OCI-LY1 (cell line): ENCODE data around the gene MYO18A.
A peak's percentile ranks its signal among the peaks of the same experiment; 100 is the strongest.

Experiments used
- H2AFZ ChIP-seq: fragments of 200-600 bp; sonication (generic), shearing (Covaris generic); 2 replicates; pipeline ENCODE4 v1.6.0; 2014; ENCODE audit warnings: antibody characterized with exemption, mild to moderate bottlenecking, low read length
- H3F3A ChIP-seq: fragments of 200-600 bp; sonication (generic), shearing (Covaris generic); 2 replicates; pipeline ENCODE4 v1.6.0; 2014; ENCODE audit warnings: mild to moderate bottlenecking, antibody characterized with exemption, low read length, moderate library complexity; ENCODE audit not compliant: insufficient read depth
- H3K27ac ChIP-seq: fragments of 200-600 bp; sonication (generic); 2 replicates; pipeline ENCODE4 v1.5.1; 2014; ENCODE audit warnings: low read length, mixed run types, mild to moderate bottlenecking, low read depth; ENCODE audit not compliant: poor library complexity, severe bottlenecking
- H3K27me3 ChIP-seq: fragments of 200-600 bp; sonication (generic); 2 replicates; pipeline ENCODE4 v1.6.0; 2014; ENCODE audit warnings: antibody characterized with exemption, mild to moderate bottlenecking, low read length, moderate library complexity; ENCODE audit not compliant: insufficient read depth
- H3K36me3 ChIP-seq: fragments of 200-600 bp; sonication (generic); 2 replicates; pipeline ENCODE4 v1.6.1; 2014; ENCODE audit warnings: mild to moderate bottlenecking, antibody characterized with exemption, low read length, moderate library complexity, mixed read lengths; ENCODE audit not compliant: insufficient read depth
- H3K4me1 ChIP-seq: fragments of 200-600 bp; sonication (generic); 2 replicates; pipeline ENCODE4 v1.5.1; 2014; ENCODE audit warnings: mild to moderate bottlenecking, low read length, moderate library complexity; ENCODE audit not compliant: insufficient read depth, severe bottlenecking
- H3K4me2 ChIP-seq: fragments of 200-600 bp; sonication (generic), shearing (Covaris generic); 2 replicates; pipeline ENCODE4 v1.6.1; 2014; ENCODE audit warnings: low read length
- H3K4me3 ChIP-seq: fragments of 200-600 bp; sonication (generic); 2 replicates; pipeline ENCODE4 v1.5.1; 2014; ENCODE audit warnings: low read length, low read depth, mild to moderate bottlenecking, mixed read lengths; ENCODE audit not compliant: poor library complexity, severe bottlenecking
- H3K79me2 ChIP-seq: fragments of 200-600 bp; shearing (Covaris generic); 2 replicates; pipeline ENCODE4 v1.6.1; 2016; ENCODE audit warnings: mixed run types, low read length, mixed read lengths; ENCODE audit not compliant: insufficient read depth
- H3K9ac ChIP-seq: fragments of 200-600 bp; sonication (generic), shearing (Covaris generic); 2 replicates; pipeline ENCODE4 v1.6.1; 2014; ENCODE audit warnings: mild to moderate bottlenecking, low read length, mixed read lengths
- H3K9me2 ChIP-seq: fragments of 200-600 bp; sonication (generic), shearing (Covaris generic); 2 replicates; pipeline ENCODE4 v1.6.1; 2014; ENCODE audit warnings: low read depth, mild to moderate bottlenecking, low read length, mixed read lengths
- H3K9me3 ChIP-seq: fragments of 200-600 bp; shearing (Covaris generic); 2 replicates; pipeline ENCODE4 v1.6.1; 2014; ENCODE audit warnings: low read length, mixed read lengths
- H4K20me1 ChIP-seq: fragments of 200-600 bp; sonication (generic), shearing (Covaris generic); 2 replicates; pipeline ENCODE4 v1.6.0; 2016; ENCODE audit warnings: mild to moderate bottlenecking, low read length; ENCODE audit not compliant: insufficient read depth
- EZH2 ChIP-seq: fragments of 200-600 bp; sonication (generic), shearing (Covaris generic); IDR thresholded peaks from 2 replicates; pipeline ENCODE4 v1.8.0; 2017; ENCODE audit warnings: borderline replicate concordance, mixed run types, mild to moderate bottlenecking, antibody characterized with exemption, low read length, moderate library complexity, mixed read lengths
- TF ChIP-seq, protein P1 (sequence below): fragments of 200-600 bp; sonication (generic), shearing (Covaris generic); IDR thresholded peaks from 2 replicates; pipeline ENCODE4 v1.5.1; 2017; ENCODE audit warnings: mild to moderate bottlenecking, antibody characterized with exemption, low read length, moderate library complexity, mixed read lengths

Gene MYO18A

DNA sequence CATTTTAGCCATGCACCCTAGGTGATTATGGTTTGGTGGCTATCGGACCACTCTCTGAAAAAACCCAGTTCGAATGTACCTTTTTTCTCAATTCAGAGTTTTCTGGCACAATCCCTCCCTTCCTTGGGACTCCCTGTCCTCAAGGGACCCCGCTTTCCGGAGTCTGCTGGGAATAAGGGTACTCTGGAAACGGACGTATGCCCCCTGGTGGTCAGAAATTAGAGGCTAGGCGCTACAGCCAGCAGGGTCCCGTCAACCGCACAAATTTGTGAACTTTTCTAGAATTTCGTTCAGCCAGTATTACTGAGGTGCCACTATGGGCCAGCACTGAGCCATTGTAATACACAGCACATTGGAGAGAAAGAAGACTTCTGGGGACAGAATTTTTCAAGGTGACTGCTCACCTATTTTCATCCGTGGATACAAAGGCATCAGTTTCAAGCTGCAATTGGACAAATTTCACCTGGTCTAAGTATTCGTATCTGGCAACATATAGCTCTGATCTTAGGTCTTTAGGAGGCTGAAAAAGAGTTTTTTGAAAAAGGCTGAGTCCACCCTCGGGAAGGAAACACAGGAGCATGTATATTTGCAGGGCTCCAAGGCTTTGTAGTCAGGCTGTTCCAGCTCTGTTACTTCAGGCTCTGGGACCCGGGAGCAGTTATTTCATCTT, 39.3 kb upstream of the MYO18A start:
- H3K9ac ChIP-seq = no peak overlapping the region
- no peaks in the 10 kb centered on the region for H3K36me3 ChIP-seq
- no peaks in the 10 kb centered on the region for H3F3A ChIP-seq
- H3K27ac ChIP-seq = no peak overlapping the region
- no peaks in the 10 kb centered on the region for H3K9me3 ChIP-seq
- H3K27me3 ChIP-seq = no peaks in the 10 kb centered on the region
- TF ChIP-seq, protein P1, sequence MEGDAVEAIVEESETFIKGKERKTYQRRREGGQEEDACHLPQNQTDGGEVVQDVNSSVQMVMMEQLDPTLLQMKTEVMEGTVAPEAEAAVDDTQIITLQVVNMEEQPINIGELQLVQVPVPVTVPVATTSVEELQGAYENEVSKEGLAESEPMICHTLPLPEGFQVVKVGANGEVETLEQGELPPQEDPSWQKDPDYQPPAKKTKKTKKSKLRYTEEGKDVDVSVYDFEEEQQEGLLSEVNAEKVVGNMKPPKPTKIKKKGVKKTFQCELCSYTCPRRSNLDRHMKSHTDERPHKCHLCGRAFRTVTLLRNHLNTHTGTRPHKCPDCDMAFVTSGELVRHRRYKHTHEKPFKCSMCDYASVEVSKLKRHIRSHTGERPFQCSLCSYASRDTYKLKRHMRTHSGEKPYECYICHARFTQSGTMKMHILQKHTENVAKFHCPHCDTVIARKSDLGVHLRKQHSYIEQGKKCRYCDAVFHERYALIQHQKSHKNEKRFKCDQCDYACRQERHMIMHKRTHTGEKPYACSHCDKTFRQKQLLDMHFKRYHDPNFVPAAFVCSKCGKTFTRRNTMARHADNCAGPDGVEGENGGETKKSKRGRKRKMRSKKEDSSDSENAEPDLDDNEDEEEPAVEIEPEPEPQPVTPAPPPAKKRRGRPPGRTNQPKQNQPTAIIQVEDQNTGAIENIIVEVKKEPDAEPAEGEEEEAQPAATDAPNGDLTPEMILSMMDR = peak; percentile 99
- no peak for TF ChIP-seq EZH2
- no peak overlapping the region for H3K4me3 ChIP-seq
- no peaks in the 10 kb centered on the region for H3K79me2 ChIP-seq
- peak overlapping the region; percentile 54; the same call in 1 of the 2 replicates for H2AFZ ChIP-seq
- H3K4me1 ChIP-seq = peaks cover 9% of the 10 kb centered on the region
- H4K20me1 ChIP-seq = no peaks in the 10 kb centered on the region
- peak overlapping the region; percentile 31; the same call in 1 of the 2 replicates for H3K4me2 ChIP-seq
- no peaks in the 10 kb centered on the region for H3K9me2 ChIP-seq

DNA sequence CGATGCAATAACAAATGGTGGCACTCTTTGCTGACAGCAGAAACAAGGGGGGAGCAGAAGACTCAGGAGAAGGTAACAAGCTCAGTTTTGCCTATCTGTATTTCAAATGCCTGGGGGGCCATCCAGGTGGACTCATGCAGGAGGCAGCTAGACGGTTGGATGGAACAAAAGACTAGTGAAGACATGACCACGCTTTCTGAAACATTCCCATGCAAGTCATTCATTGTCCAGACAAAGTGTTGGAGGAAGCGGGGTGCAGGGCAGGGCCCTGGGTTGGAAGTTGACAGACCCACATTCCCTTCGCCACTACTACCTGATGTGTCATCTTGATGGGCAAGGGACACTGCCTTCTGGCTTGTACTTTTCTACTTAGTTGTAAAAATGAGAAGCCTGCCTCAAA, 36.7 kb upstream of the MYO18A start:
- Histone ChIP-seq H3K9me3 (no peaks in the 10 kb centered on the region), H3K27me3 (no peaks in the 10 kb centered on the region), H3K4me1 (peaks cover 9% of the 10 kb centered on the region), H3K79me2 (no peaks in the 10 kb centered on the region), H3K4me2 (no peak overlapping the region), H2AFZ (no peak overlapping the region), H3F3A (no peaks in the 10 kb centered on the region), H3K36me3 (no peaks in the 10 kb centered on the region), H4K20me1 (no peaks in the 10 kb centered on the region), H3K9ac (no peak overlapping the region), H3K27ac (no peak overlapping the region), H3K4me3 (no peak overlapping the region), H3K9me2 (no peaks in the 10 kb centered on the region)
- TF ChIP-seq, protein P1 = no peak
- no peak for TF ChIP-seq EZH2

DNA sequence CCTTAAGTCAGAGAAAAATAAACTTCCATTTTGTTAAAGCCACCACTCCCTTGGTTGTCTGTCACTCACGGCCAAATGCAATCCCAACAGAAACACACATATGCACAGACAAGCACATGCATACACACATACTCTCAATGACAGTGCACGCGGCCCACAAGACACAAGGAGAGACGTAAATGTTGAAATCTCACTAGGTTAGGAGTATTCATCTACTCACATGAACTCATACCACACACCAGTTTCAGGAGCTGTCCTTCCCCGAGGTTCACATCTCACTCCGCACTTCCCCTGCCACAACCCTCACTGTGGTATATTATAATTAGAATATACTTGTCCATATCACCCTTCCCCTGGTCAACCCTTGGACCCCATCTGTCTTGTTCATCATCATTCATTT, 36.0 kb upstream of the MYO18A start:
- H3K4me1 ChIP-seq = peaks cover 9% of the 10 kb centered on the region
- no peak overlapping the region for H3K4me2 ChIP-seq
- no peaks in the 10 kb centered on the region for H3K36me3 ChIP-seq
- no peaks in the 10 kb centered on the region for H3K9me3 ChIP-seq
- no peak overlapping the region for H3K27ac ChIP-seq
- H3F3A ChIP-seq = no peaks in the 10 kb centered on the region
- H2AFZ ChIP-seq = no peak overlapping the region
- no peak overlapping the region for H3K9ac ChIP-seq
- no peaks in the 10 kb centered on the region for H3K79me2 ChIP-seq
- H4K20me1 ChIP-seq = no peaks in the 10 kb centered on the region
- H3K4me3 ChIP-seq = no peak overlapping the region
- no peaks in the 10 kb centered on the region for H3K27me3 ChIP-seq
- no peak for TF ChIP-seq EZH2
- TF ChIP-seq, protein P1 = no peak
- no peaks in the 10 kb centered on the region for H3K9me2 ChIP-seq
